Fibroblast of the aortic adventitia (primary cell): ENCODE data around the gene DENND5A. TPM values are rescaled to one million over a fixed set of nuclear protein-coding genes. Genes with fewer than 3 reads are reported as not detected.
A peak's percentile ranks its signal among the peaks of the same experiment; 100 is the strongest.

Experiments
- DNase-seq: peaks from one replicate; pipeline ENCODE4 v3.0.0-alpha.2; 2010; ENCODE audit warnings: low read depth
- H3K4me3 ChIP-seq: 2 replicates; pipeline ENCODE4 v1.5.1; 2011; ENCODE audit warnings: low read depth, mild to moderate bottlenecking, control low read depth, low read length, moderate library complexity
- CTCF ChIP-seq: IDR thresholded peaks from 2 replicates; pipeline ENCODE4 v1.5.1; 2011; ENCODE audit warnings: mild to moderate bottlenecking, low read length, control low read depth, inconsistent platforms; ENCODE audit not compliant: insufficient read depth
- total RNA-seq: library from RNA; depleted of rRNA; stranded (reverse); fragments of >200 nt; gene quantifications from 2 replicates; pipeline ENCODE4 v1.2.3, GENCODE V29; 2012; ENCODE audit warnings: low replicate concordance

DENND5A gene
- total RNA-seq, 1 donor: 105 TPM

DNA sequence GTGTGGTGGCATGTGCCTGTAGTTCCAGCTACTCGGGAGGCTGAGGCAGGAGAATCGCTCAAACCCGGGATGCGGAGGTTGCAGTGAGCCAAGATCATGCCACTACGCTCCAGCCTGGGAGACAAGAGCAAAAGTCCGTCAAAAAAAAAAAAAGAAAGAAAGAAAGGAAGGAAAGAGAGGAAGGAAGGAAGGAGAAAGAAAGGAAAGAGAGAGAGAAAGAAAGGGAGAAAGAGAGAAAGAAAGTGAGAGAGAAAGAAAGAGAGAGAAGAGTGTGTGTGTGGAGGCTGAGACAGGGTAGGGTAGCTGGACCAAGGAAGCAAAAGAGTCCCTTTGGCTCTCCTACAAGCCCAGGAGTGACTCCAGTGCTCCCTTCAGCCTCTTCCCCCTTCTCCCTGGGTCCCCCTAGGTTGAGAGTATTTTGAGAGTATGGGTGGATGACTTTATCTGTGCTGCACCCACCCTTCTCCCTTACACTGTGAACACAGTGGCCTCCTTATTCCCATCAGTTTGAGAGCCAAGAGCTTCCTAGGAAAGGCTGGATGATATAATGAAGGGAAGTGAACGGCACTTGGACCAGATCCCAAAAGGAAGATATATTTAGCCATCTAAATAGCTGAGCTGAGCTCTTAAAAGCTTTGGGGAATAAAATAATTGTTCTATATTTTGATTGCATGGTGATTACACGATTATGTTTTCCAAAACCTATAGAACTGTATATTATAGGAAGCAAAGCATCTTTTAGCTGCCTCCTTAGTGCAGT lies 9.5 kb upstream of the DENND5A start:
- no peak overlapping the region for H3K4me3 ChIP-seq
- DNase-seq: peak; percentile 44
- no peak for TF ChIP-seq CTCF

- no peak for TF ChIP-seq CTCF
- DNase-seq: peak; percentile 43
- H3K4me3 ChIP-seq: no peak overlapping the region
These were observed 8.5 kb upstream of the DENND5A start for GRCh38 chr11:9273376-9274336.

GRCh38 chr11:9269492-9270013 lies 4.4 kb upstream of the DENND5A start:
- no peak for TF ChIP-seq CTCF
- DNase-seq: peak; percentile 61
- H3K4me3 ChIP-seq: no peak overlapping the region

GRCh38 chr11:9267680-9268079 lies 2.5 kb upstream of the DENND5A start:
- TF ChIP-seq CTCF: no peak
- DNase-seq: no peak
- H3K4me3 ChIP-seq: no peak overlapping the region

DNA sequence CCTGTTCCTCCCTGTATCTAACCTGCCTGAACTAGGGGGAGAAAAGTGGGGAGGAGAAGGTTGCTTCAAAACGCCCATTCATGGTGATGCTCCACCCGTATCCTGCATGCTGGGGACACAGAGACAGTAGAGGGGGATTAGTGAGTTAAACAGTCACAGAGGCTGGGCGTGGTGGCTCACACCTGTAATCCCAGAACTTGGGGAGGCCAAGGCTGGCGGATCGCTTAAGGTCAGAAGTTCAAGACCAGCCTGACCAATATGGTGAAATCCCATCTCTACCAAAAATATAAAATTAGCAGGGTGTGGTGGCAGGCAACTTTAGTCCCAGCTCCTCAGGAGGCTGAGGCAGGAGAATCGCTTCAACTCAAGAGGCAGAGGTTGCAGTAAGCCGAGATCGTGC lies 1.8 kb upstream of the DENND5A start:
- H3K4me3 ChIP-seq: no peak overlapping the region
- DNase-seq: no peak
- TF ChIP-seq CTCF: no peak

GRCh38 chr11:9266132-9266736 lies 1.1 kb upstream of the DENND5A start:
- no peak overlapping the region for H3K4me3 ChIP-seq
- no peak for DNase-seq
- TF ChIP-seq CTCF: no peak
